Adipocyte (in vitro differentiated cells): Measurements from ENCODE around the gene SRSF7.
A peak's percentile ranks its signal among the peaks of the same experiment; 100 is the strongest.
"Not testable (repeated sequence)": the region's sequence is repeated elsewhere in the genome, so short reads cannot be mapped to it uniquely, and the experiment has no call there.

ENCODE experiments used
- DNase-seq: peaks from one replicate; pipeline ENCODE4 v3.0.0-alpha.2; 2015; ENCODE audit warnings: low read depth
- H3K27me3 ChIP-seq: replicated peaks from 2 replicates; pipeline ENCODE4 v1.7.0; 2013; ENCODE audit warnings: mild to moderate bottlenecking, low read length, moderate library complexity; ENCODE audit not compliant: control insufficient read depth, insufficient read depth
- H3K36me3 ChIP-seq: 2 replicates; pipeline ENCODE4 v1.7.0; 2013; ENCODE audit warnings: low read length, mild to moderate bottlenecking, moderate library complexity; ENCODE audit not compliant: control insufficient read depth, insufficient read depth, severe bottlenecking
- H3K4me1 ChIP-seq: 2 replicates; pipeline ENCODE4 v1.7.0; 2013; ENCODE audit warnings: mild to moderate bottlenecking, low read length, moderate library complexity; ENCODE audit not compliant: control insufficient read depth, insufficient read depth
- H3K4me3 ChIP-seq: 2 replicates; pipeline ENCODE4 v1.7.0; 2013; ENCODE audit warnings: mild to moderate bottlenecking, low read length, moderate library complexity
- H3K9ac ChIP-seq: 2 replicates; pipeline ENCODE4 v1.7.0; 2013; ENCODE audit warnings: mild to moderate bottlenecking, low read length, moderate library complexity
- H3K9me3 ChIP-seq: 2 replicates; pipeline ENCODE4 v1.7.0; 2013; ENCODE audit warnings: mild to moderate bottlenecking, low read length, moderate library complexity; ENCODE audit not compliant: control insufficient read depth

Gene SRSF7

DNA sequence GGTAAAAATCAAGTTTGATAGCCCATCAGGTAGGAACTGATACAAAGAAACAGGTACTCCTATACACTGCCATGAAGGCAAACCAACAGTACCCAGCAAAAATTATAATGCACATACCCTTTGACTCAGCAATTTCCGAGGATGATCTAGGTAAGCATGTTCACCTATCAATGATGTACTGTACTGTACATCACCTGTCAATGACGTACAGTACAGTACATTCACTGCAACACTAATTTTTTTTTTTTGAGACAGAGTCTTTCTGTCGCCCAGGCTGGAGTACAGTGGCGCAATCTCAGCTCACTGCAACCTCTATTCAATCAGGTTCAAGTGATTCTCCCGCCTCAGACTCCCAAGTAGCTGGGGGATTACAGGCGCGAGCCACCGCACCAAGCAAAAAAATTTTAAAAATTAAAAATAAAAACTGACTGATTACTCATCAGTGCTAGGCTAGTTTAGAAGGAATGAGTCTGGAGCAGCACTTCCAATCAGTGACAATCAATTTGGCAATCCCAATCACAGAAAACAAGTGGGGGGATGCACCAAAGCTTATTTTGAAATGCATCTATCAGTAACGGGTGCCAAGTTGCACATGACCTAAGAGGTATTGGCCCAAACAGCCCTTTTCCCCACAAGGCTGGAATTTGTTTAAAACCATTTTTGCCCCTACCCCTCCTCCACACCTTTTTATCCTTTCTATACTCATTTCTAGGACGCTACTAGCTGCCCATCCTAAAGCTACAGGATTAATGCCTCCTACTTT lies 8.2 kb downstream of the SRSF7 start:
- no peaks in the 10 kb centered on the region for H3K27me3 ChIP-seq
- H3K36me3 ChIP-seq, result peaks cover 68% of the 10 kb centered on the region
- H3K9me3 ChIP-seq, result peaks cover 4% of the 10 kb centered on the region
- DNase-seq, result no peak
- no peak overlapping the region for H3K4me3 ChIP-seq
- H3K4me1 ChIP-seq, result peaks cover 33% of the 10 kb centered on the region
- H3K9ac ChIP-seq, result no peak overlapping the region

DNA sequence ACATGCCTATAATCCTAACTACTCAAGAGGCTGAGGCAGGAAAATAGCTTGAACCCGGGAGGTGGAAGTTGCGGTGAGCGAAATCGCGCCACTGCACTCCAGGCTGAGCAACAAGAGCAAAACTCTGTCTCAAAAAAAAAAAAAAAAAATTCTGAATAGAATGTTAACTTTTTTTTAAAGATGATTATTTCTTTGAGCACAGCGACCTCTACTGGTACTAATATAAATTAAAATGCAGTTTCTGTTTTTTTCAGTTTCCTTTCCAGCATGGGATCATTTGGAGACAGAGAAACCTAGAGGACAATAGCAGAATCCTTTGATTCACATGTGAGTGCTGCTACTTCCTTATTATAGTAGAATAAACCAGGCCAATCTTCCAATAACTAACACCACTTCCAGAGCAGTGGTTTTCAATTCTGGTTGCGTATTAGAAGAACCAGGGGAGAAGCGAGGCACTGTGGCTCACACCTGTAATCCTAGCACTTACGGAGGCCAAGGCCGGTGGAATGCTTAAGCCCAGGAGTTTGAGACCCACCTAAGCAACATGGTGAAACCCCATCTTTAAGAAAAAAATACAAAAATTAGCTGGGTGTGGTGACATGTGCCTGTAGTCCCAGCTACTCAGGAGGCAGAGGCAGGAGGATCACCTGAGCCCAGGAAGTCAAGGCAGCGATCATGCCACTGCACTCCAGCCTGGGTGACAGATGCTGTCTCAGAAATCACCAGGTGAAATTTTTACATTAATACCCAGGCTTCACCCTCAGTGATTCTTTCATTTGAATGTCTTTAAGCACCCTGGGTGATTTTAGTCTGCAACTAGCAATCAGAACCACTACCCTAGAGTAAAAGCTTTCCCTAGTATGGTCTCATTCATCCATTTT lies 10.1 kb downstream of the SRSF7 start:
- Histone ChIP-seq H3K4me3 (no peak overlapping the region), H3K4me1 (peaks cover 20% of the 10 kb centered on the region), H3K9me3 (peaks cover 4% of the 10 kb centered on the region), H3K27me3 (no peaks in the 10 kb centered on the region), H3K36me3 (peaks cover 53% of the 10 kb centered on the region), H3K9ac (no peak overlapping the region)
- DNase-seq, result peak; percentile 75

DNA sequence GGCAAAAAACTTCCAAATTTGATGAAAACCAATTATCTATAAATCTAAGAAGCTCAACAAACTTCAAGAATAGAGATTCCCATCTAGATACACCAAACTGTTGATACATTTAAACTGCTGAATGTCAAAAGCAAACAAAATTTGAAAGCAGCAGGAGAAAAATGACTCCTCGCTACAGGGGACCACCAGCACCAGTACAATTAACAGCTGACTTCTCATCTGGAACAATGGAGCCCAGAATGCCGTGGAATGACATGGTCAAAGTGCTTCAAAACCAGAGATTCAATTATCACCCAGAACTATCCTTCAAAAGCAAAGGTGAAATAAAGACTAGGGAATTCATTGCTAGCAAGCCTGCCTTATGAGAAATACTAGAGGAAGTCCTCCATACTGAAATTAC lies 11.6 kb downstream of the SRSF7 start:
- H3K4me1 ChIP-seq, result peaks cover 23% of the 10 kb centered on the region
- H3K4me3 ChIP-seq, result no peak overlapping the region
- H3K9me3 ChIP-seq, result peaks cover 4% of the 10 kb centered on the region
- no peaks in the 10 kb centered on the region for H3K27me3 ChIP-seq
- DNase-seq, result no peak
- no peak overlapping the region for H3K9ac ChIP-seq
- H3K36me3 ChIP-seq, result peaks cover 37% of the 10 kb centered on the region

DNA sequence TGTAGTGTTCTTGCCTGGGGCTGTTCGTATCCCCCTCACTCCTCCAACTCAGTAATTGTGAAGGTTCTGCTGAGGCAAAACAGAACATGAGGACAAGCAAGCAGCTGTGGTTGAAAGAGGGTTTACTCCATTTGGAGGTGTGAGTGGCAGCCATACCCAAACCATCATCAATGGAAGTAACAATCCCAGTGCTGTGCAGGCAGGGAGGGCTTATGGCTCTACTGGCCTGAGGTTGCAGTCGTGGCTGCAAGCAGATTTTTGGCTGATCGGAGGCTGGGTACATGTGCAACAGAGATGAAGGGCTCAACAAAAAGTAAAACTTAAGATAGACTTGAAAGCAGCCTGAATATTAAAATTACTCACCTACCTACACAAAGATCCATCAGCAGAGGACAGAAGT lies 13.2 kb downstream of the SRSF7 start:
- Histone ChIP-seq H3K4me1 (peaks cover 7% of the 10 kb centered on the region), H3K9me3 (peaks cover 4% of the 10 kb centered on the region), H3K27me3 (no peaks in the 10 kb centered on the region), H3K9ac (no peak overlapping the region), H3K36me3 (peaks cover 30% of the 10 kb centered on the region), H3K4me3 (no peak overlapping the region)
- DNase-seq, result no peak

DNA sequence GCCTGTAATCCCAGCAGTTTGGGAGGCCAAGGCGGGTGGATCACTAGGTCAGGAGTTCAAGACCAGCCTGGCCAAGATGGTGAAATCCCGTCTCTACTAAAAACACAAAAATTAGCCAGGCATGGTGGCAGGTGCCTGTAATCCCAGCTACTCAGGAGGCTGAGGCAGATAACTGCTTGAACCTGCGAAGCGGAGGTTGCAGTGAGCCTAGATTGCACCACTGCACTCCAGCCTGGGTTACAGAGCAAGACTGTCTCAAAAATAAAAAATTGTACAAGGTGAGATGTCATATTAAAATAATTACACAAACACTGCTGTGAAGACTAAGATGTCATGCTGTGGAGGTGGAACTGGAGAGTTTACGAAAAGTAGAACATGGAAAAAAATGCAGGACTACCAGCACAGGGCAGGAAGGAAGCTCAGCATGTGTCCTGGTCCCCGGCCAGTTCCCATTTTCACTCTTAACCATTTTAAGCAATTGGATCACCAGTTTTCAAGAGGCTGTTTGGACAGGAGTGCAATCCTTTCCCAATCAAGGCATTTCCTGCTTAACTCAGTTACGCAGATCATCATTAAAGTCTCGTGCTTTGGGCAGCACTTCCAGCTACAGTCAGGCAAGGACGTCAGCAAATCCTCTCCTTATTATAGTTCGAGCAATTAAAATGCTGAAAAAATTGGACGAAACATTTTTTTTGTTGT lies 14.0 kb downstream of the SRSF7 start:
- not testable (repeated sequence) for H3K9me3 ChIP-seq, H3K9ac ChIP-seq, DNase-seq, H3K4me1 ChIP-seq, H3K4me3 ChIP-seq, H3K27me3 ChIP-seq
- H3K36me3 ChIP-seq, result peaks cover 33% of the 10 kb centered on the region

DNA sequence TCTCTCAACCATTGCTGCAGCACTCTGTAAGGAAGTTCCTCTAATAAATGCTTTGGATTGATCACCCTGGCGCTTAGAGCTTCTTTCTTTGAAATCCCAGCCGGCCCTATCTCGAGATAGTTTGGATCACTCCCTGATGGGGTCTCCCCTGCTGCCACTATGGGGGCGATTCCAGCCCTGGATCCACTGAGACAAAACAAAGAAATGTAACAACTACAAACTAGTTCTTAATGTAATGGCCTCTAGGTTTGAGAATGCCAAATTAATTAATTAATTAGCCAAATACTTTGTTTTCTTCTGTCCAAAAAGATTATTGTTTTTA lies 15.2 kb downstream of the SRSF7 start:
- Histone ChIP-seq H3K27me3 (no peaks in the 10 kb centered on the region), H3K4me3 (no peak overlapping the region), H3K4me1 (peaks cover 3% of the 10 kb centered on the region), H3K9ac (no peak overlapping the region), H3K9me3 (peaks cover 4% of the 10 kb centered on the region), H3K36me3 (peaks cover 31% of the 10 kb centered on the region)
- no peak for DNase-seq

DNA sequence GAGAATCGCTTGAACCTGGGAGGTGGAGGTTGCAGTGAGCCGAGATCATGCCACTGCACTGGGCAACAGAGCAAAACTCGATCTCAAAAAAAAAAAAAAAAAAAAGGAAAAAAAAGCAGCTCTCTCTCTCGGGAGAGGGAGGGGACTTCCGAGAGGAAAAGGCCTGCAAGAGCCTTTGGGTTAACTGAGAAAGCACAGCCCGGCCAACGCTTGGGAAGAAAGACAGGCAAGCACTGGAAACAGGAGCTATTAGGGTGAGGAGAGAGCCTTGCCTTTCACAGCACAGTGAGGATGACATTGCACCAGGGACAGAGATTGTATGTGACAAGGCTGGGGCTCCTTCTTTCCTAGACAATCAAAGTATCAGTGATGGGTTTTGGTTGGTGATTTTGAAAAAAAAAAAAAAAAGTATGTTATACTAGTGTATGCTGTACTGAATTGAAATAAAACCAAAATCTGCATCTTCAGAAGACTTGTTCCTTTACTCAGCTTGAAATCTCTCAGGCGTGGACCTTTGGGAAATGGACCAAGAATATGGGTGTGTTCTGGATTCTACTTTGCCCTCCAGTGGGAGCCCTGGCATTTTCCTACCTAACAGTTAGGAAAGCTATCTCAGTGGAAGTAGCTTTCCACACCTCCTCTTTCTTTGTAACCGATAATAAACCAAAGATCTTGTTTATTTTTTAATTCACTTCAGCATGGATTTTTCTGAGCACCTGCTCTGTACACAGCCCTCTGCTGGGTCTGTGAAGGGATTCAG lies 16.7 kb downstream of the SRSF7 start:
- H3K4me3 ChIP-seq, result no peak overlapping the region
- H3K4me1 ChIP-seq, result peaks cover 3% of the 10 kb centered on the region
- peaks cover 1% of the 10 kb centered on the region for H3K9me3 ChIP-seq
- H3K9ac ChIP-seq, result no peak overlapping the region
- no peaks in the 10 kb centered on the region for H3K27me3 ChIP-seq
- H3K36me3 ChIP-seq, result peaks cover 34% of the 10 kb centered on the region
- no peak for DNase-seq

DNA sequence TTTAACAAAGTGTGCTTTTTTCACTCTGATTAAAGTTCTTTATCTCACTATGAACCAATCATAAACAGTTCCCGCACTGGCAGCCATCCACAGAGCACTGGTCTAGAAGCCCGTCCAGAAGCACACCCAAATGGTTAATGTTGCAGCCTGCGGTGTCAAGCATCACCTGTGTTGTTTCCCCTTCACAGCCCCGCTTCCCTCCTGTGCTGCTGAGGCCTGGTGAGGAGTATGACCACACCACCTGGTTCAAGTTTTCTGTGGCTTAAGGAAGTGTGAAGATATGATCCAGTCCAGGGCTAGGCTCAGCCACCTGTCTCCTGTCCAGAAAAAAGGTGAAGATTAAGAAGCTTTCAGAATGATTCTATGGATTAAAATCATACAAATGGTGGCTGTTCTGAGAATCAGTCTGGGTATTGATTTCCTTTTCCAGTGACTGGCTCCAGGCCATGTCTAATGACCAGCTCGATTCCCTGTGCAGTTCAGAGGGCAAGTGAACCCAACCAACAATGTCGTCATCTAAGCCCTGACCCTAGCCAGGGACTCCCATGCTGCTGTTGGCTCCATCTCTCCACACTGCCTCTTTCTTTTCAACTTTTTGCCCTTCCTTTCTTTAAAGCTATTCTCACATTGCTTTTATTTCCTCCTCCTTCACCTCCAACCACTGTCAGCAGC lies 17.7 kb downstream of the SRSF7 start:
- H3K9me3 ChIP-seq, result no peaks in the 10 kb centered on the region
- peaks cover 34% of the 10 kb centered on the region for H3K36me3 ChIP-seq
- DNase-seq, result no peak

DNA sequence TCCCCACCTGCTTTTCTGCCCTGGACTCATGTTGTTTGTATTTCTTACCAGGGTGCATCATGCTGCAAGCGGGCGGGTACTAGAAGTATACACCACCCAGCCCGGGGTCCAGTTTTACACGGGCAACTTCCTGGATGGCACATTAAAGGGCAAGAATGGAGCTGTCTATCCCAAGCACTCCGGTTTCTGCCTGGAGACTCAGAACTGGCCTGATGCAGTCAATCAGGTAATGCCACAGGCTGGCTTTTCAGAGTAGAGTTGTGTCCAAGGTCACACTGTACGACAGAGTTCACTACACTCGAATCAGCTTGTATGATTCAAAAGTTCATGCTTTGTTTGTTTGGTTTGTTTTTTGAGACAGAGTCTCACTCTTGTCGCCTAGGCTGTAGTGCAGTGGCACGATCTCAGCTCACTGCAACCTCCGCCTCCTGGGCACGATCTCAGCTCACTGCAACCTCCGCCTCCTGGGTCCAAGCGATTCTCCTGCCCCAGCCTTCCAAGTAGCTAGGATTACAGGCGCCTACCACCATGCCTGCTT lies 19.4 kb downstream of the SRSF7 start:
- Histone ChIP-seq H3K4me1 (peaks cover 3% of the 10 kb centered on the region), H3K27me3 (no peaks in the 10 kb centered on the region), H3K4me3 (no peak overlapping the region), H3K9me3 (no peaks in the 10 kb centered on the region), H3K36me3 (peaks cover 27% of the 10 kb centered on the region), H3K9ac (no peak overlapping the region)
- DNase-seq, result no peak

More for the DNA sequence above, 17.7 kb downstream of the SRSF7 start:
- no peaks in the 10 kb centered on the region for H3K27me3 ChIP-seq
- no peak overlapping the region for H3K9ac ChIP-seq
- H3K4me3 ChIP-seq, result no peak overlapping the region
- peaks cover 3% of the 10 kb centered on the region for H3K4me1 ChIP-seq

DNA sequence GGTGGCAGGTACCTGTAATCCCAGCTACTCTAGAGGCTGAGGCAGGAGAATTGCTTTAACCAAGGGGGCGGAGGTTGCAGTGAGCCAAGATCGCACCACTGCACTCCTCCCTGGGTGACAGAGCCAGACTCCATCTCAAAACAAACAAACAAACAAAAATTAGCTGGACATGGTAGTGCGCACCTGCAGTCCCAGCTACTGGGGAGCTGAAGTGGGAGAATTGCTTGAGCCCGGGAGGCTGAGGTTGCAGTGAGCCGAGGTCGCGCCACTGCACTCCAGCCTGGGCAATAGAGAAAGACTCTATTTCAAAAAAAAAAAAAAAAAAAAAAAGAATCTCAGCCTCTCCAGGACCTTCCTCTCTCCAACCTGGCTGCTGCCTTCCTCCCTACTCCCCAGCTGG lies 20.1 kb downstream of the SRSF7 start:
- no peak overlapping the region for H3K4me3 ChIP-seq
- no peaks in the 10 kb centered on the region for H3K9me3 ChIP-seq
- no peak overlapping the region for H3K9ac ChIP-seq
- peaks cover 27% of the 10 kb centered on the region for H3K36me3 ChIP-seq
- no peak for DNase-seq
- H3K27me3 ChIP-seq, result no peaks in the 10 kb centered on the region
- H3K4me1 ChIP-seq, result peaks cover 3% of the 10 kb centered on the region
